Stimulated activated CD8-positive, alpha-beta memory T cell treated with anti-CD3 and anti-CD28 coated beads, Interleukin-4, amount 100 ng/mL, for 24 hours (primary cell): ENCODE data around the gene ITPA.
A peak's percentile ranks its signal among the peaks of the same experiment; 100 is the strongest.

ENCODE experiments used
- DNase-seq: peaks from one replicate; pipeline ENCODE4 v3.0.0-alpha.2; 2020; ENCODE audit warnings: low read depth

ITPA gene

GRCh38 chr20:3209257-3209945, at the start of gene ITPA:
Gene ITPA, plus strand, starts transcription at chr20:3209498. Its CDS starts 54 bp downstream, at chr20:3209552.
- peak; percentile 48 for DNase-seq

- DNase-seq = no peak
These were observed 48.9 kb upstream of the ITPA start for GRCh38 chr20:3160418-3160817.

GRCh38 chr20:3161316-3162079, 47.8 kb upstream of the ITPA start:
- DNase-seq = no peak

- no peak for DNase-seq
These were observed 47.2 kb upstream of the ITPA start for GRCh38 chr20:3162080-3162611.

- DNase-seq = no peak
These were observed 45.9 kb upstream of the ITPA start for GRCh38 chr20:3163099-3164042.

- no peak for DNase-seq
These were observed 45.1 kb upstream of the ITPA start for GRCh38 chr20:3164043-3164762.

- DNase-seq = no peak
These were observed 44.4 kb upstream of the ITPA start for GRCh38 chr20:3164763-3165410.

GRCh38 chr20:3165473-3166337, 43.6 kb upstream of the ITPA start:
- DNase-seq = no peak

- DNase-seq = no peak
These were observed 42.9 kb upstream of the ITPA start for GRCh38 chr20:3166338-3166912.

GRCh38 chr20:3166913-3167342, 42.4 kb upstream of the ITPA start:
- no peak for DNase-seq

- no peak for DNase-seq
These were observed 41.6 kb upstream of the ITPA start for GRCh38 chr20:3167738-3168078.

GRCh38 chr20:3168079-3168828, 41.0 kb upstream of the ITPA start:
- DNase-seq = no peak

GRCh38 chr20:3168829-3169590, 40.3 kb upstream of the ITPA start:
- DNase-seq = no peak

GRCh38 chr20:3171391-3172125, 37.7 kb upstream of the ITPA start:
- no peak for DNase-seq

- DNase-seq = no peak
These were observed 37.0 kb upstream of the ITPA start for GRCh38 chr20:3172126-3172932.

- DNase-seq = peak; percentile 69
These were observed 36.2 kb upstream of the ITPA start, which contains the start of gene LZTS3 for GRCh38 chr20:3172933-3173609. Gene LZTS3, minus strand, starts transcription at chr20:3173549. Its CDS starts 6,386 bp downstream, at chr20:3167163.
